Measurements from ENCODE around the gene HDAC11. TPM values are rescaled to one million over a fixed set of nuclear protein-coding genes. Genes with fewer than 3 reads are reported as not detected.

The HDAC11 gene
- polyA plus RNA-seq, 1 donor (not counting 4 experiments of a cell fraction or from before 2014, with no cell fraction given), result 12.6 TPM

DNA sequence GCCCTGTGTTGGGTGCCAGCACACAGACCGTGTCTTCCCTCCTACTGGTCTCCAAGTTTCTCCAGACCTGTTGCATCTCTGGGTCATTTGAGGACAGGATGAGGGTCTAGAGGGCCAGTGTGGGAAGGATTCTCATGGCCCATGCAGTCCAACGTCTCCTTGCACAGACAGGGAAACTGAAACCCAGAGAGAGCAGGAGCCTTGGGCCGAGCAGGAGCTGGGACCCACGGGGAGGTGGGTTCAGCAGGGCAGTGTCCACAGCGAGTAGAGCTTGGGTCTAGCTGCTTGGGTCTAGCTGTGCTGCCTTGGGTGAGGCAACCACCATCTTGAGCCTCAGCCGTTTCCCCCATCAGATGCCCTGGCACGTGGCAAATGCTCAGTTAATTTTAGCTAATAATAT lies 32.3 kb downstream of the HDAC11 start:
- H3K9me3 ChIP-seq (ENCODE audit: control insufficient read depth, low read depth, low read length), result no peaks in the 10 kb centered on the region
- dilution Hi-C loops (cut with MboI; ENCODE audit: extremely low pct_ligation_motif_present, low sequenced_read_pairs), result loop anchor here (10.0 kb wide), 1 partner anchor 132 kb away; no protein-coding TSS in a partner anchor
- FAIRE-seq (no peak), DNase-seq (ENCODE audit: low read depth, low spot score) (no peak)
- peaks cover 31% of the 10 kb centered on the region for H3K4me1 ChIP-seq (ENCODE audit: control insufficient read depth, extremely low read depth, insufficient read depth, low read length)
- H3K9me1 ChIP-seq (ENCODE audit: control insufficient read depth, extremely low read depth, insufficient read depth, low read length), result no peaks in the 10 kb centered on the region
- no peak overlapping the region for H3K4me2 ChIP-seq (ENCODE audit: control insufficient read depth, extremely low read depth, insufficient read depth, low read depth, low read length)
- no peak overlapping the region for H3K27ac ChIP-seq (ENCODE audit: control insufficient read depth, insufficient read depth, low read length)
- no peaks in the 10 kb centered on the region for H4K20me1 ChIP-seq (ENCODE audit: control insufficient read depth, extremely low read depth, insufficient read depth, low read length)
- H3K9ac ChIP-seq (ENCODE audit: control insufficient read depth, extremely low read depth, insufficient read depth, low read length), result no peak overlapping the region
- H3K79me2 ChIP-seq (ENCODE audit: control insufficient read depth, insufficient read depth, low read length), result no peaks in the 10 kb centered on the region
- no peak overlapping the region for H2AFZ ChIP-seq (ENCODE audit: control insufficient read depth, low read length)
- H3K4me3 ChIP-seq (ENCODE audit: control insufficient read depth in 2 of 3, extremely low read depth in 1 of 3, insufficient read depth in 2 of 3, low read depth in 1 of 3, low read length in 3 of 3), result no peak overlapping the region
- TF ChIP-seq, protein P1, sequence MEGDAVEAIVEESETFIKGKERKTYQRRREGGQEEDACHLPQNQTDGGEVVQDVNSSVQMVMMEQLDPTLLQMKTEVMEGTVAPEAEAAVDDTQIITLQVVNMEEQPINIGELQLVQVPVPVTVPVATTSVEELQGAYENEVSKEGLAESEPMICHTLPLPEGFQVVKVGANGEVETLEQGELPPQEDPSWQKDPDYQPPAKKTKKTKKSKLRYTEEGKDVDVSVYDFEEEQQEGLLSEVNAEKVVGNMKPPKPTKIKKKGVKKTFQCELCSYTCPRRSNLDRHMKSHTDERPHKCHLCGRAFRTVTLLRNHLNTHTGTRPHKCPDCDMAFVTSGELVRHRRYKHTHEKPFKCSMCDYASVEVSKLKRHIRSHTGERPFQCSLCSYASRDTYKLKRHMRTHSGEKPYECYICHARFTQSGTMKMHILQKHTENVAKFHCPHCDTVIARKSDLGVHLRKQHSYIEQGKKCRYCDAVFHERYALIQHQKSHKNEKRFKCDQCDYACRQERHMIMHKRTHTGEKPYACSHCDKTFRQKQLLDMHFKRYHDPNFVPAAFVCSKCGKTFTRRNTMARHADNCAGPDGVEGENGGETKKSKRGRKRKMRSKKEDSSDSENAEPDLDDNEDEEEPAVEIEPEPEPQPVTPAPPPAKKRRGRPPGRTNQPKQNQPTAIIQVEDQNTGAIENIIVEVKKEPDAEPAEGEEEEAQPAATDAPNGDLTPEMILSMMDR (optimal IDR thresholded peaks at IDR 0.05 in 1 of 3, IDR thresholded peaks at IDR 0.05 in 1 of 3, conservative IDR thresholded peaks at IDR 0.05 in 1 of 3; ENCODE audit: extremely low read depth in 1 of 3, insufficient read depth in 2 of 3, low read length in 3 of 3), result no peak
- TF ChIP-seq EZH2 (IDR thresholded peaks at IDR 0.05; ENCODE audit: low read length), result no peak
- no peaks in the 10 kb centered on the region for H3K36me3 ChIP-seq (ENCODE audit: control insufficient read depth in 2 of 2, extremely low read depth in 1 of 2, insufficient read depth in 2 of 2, low read length in 2 of 2)
- no peaks in the 10 kb centered on the region for H3K27me3 ChIP-seq (ENCODE audit: control insufficient read depth, extremely low read depth, insufficient read depth, low read length)

DNA sequence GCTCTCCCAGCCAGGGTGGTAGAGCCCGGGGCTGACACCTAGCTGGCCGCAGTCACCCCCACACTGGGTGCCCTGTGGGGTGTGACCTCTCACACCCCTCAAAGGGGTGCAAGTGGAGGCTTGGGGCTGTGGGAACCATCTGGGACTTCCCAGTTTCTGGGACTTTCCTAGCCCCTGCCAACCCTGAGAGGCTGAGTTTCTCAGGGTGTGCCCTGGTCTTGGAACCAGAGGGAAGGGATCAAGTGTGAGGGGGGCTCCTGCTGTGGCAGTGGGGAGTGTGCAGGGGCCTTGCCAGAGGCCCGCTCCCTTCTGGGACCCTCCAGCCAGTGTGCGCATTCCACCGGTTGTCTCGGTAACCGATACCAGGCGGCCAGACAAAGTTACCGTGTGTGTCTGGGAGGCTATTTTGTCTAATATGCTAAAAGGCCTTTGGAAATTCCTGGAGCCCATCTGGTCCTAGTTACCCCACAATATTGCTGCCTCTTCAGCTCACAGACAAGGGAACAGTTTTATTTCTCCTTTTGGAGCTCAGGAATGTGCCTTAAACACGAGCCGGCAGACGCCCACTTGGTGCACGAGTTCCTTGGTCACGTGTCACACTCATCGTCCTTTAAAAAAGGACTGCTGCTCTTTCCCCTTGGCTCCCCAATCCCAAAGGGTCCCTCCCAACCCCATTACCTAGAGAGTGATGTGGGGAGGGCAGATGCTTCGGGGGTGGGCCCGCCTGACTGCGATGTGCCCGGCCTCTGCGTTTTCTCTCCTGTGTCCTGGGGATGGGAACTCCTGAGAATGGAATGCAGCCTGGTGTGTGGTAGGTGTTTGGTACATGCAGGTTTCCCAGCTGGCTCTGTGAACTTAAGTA lies 33.2 kb downstream of the HDAC11 start:
- H2AFZ ChIP-seq (ENCODE audit: control insufficient read depth, low read length), result peak overlapping the region; percentile 22
- no peak overlapping the region for H3K4me3 ChIP-seq (ENCODE audit: control insufficient read depth in 2 of 3, extremely low read depth in 1 of 3, insufficient read depth in 2 of 3, low read depth in 1 of 3, low read length in 3 of 3)
- H3K9me1 ChIP-seq (ENCODE audit: control insufficient read depth, extremely low read depth, insufficient read depth, low read length), result no peaks in the 10 kb centered on the region
- dilution Hi-C loops (cut with MboI; ENCODE audit: extremely low pct_ligation_motif_present, low sequenced_read_pairs), result loop anchor here (10.0 kb wide), 1 partner anchor 132 kb away; no protein-coding TSS in a partner anchor
- H3K9ac ChIP-seq (ENCODE audit: control insufficient read depth, extremely low read depth, insufficient read depth, low read length), result no peak overlapping the region
- peak overlapping the region; percentile 8 for H3K27ac ChIP-seq (ENCODE audit: control insufficient read depth, insufficient read depth, low read length)
- H3K27me3 ChIP-seq (ENCODE audit: control insufficient read depth, extremely low read depth, insufficient read depth, low read length), result no peaks in the 10 kb centered on the region
- no peak for TF ChIP-seq EZH2 (IDR thresholded peaks at IDR 0.05; ENCODE audit: low read length)
- TF ChIP-seq, protein P1 (optimal IDR thresholded peaks at IDR 0.05 in 1 of 3, IDR thresholded peaks at IDR 0.05 in 1 of 3, conservative IDR thresholded peaks at IDR 0.05 in 1 of 3; ENCODE audit: extremely low read depth in 1 of 3, insufficient read depth in 2 of 3, low read length in 3 of 3), result no peak
- peaks cover 22% of the 10 kb centered on the region for H3K4me1 ChIP-seq (ENCODE audit: control insufficient read depth, extremely low read depth, insufficient read depth, low read length)
- FAIRE-seq (peak; percentile 82), DNase-seq (ENCODE audit: low read depth, low spot score) (no peak)
- H3K36me3 ChIP-seq (ENCODE audit: control insufficient read depth in 2 of 2, extremely low read depth in 1 of 2, insufficient read depth in 2 of 2, low read length in 2 of 2), result no peaks in the 10 kb centered on the region
- no peaks in the 10 kb centered on the region for H3K79me2 ChIP-seq (ENCODE audit: control insufficient read depth, insufficient read depth, low read length)
- peak overlapping the region; percentile 57 for H3K4me2 ChIP-seq (ENCODE audit: control insufficient read depth, extremely low read depth, insufficient read depth, low read depth, low read length)
- H3K9me3 ChIP-seq (ENCODE audit: control insufficient read depth, low read depth, low read length), result no peaks in the 10 kb centered on the region
- no peaks in the 10 kb centered on the region for H4K20me1 ChIP-seq (ENCODE audit: control insufficient read depth, extremely low read depth, insufficient read depth, low read length)
